ENCODE results near the gene SLC26A1.

DNA sequence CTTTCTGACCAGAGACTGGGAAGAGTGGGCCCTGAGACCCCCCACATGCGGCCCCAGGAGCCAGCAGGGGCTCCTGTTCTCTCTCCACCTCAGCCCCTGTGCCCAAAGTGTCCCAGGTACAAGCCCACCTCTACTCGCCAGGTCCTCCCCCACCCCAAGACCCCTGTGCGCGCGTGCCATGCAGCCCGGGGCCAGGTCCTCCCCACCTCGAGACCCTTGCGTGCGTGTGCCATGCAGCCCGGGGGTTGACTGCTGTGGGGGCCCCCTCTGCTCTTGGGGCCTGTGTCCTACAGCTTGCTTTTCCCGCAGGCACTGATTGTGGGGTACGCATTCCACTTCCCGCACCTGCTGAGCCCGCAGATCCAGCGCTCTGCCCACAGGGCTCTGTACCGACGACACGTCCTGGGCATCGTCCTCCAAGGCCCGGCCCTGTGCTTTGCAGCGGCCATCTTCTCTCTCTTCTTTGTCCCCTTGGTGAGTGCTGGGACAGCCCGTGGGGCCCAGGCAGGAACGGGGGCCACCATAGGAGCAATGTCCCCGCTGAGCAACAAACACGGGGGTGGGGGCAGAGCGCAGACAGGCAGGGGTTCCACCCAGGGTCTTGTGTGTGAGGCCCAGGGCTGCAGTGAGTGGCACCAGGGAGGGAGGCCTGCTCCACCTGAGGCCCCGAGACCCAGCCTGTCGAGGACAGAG lies 40.2 kb downstream of the SLC26A1 start:
- TF ChIP-seq YY1 (IDR thresholded peaks at IDR 0.05; ENCODE audit: insufficient read depth, insufficient read length) (no peak), ZNF274 (IDR thresholded peaks at IDR 0.05; ENCODE audit: low read depth, low read length) (no peak), SUZ12 (IDR thresholded peaks at IDR 0.05; ENCODE audit: extremely low read depth, insufficient read depth, insufficient read length) (no peak)

Measured in NT2/D1 (cell line).